NCI-H1105 (cell line): ENCODE results near the gene C2orf69.
A peak's percentile ranks its signal among the peaks of the same experiment; 100 is the strongest.

Experiments used
- DNase-seq: peaks from one replicate; lab custom pipeline; 2025; lab: John Stamatoyannopoulos, UW

Gene C2orf69

GRCh38 chr2:199914372-199914958 lies 3.4 kb downstream of the C2orf69 start:
- DNase-seq, result no peak

- no peak for DNase-seq
These were observed 5.9 kb downstream of the C2orf69 start for GRCh38 chr2:199916980-199917379.

GRCh38 chr2:199922856-199923255 lies 11.8 kb downstream of the C2orf69 start:
- no peak for DNase-seq

- DNase-seq, result no peak
These were observed 12.8 kb downstream of the C2orf69 start for GRCh38 chr2:199923924-199924323.

- DNase-seq, result no peak
These were observed 15.7 kb downstream of the C2orf69 start for GRCh38 chr2:199926806-199927205.

GRCh38 chr2:199928226-199928625 lies 17.1 kb downstream of the C2orf69 start:
- DNase-seq, result no peak

- DNase-seq, result no peak
These were observed 17.5 kb downstream of the C2orf69 start for GRCh38 chr2:199928626-199929025.

- no peak for DNase-seq
These were observed 18.2 kb downstream of the C2orf69 start for GRCh38 chr2:199929262-199929661.

GRCh38 chr2:199932312-199932855 lies 21.3 kb downstream of the C2orf69 start:
- no peak for DNase-seq

GRCh38 chr2:199933466-199933865 lies 22.4 kb downstream of the C2orf69 start:
- DNase-seq, result no peak

- no peak for DNase-seq
These were observed 25.5 kb downstream of the C2orf69 start for GRCh38 chr2:199936554-199936953.

GRCh38 chr2:199940373-199940772 lies 29.3 kb downstream of the C2orf69 start:
- DNase-seq, result peak; percentile 12

GRCh38 chr2:199943373-199943772 lies 32.3 kb downstream of the C2orf69 start:
- DNase-seq, result no peak

GRCh38 chr2:199946196-199946595 lies 35.1 kb downstream of the C2orf69 start:
- no peak for DNase-seq

- no peak for DNase-seq
These were observed 35.7 kb downstream of the C2orf69 start for GRCh38 chr2:199946836-199947235.

- no peak for DNase-seq
These were observed 39.3 kb downstream of the C2orf69 start for GRCh38 chr2:199950396-199950795.

- no peak for DNase-seq
These were observed 39.9 kb downstream of the C2orf69 start for GRCh38 chr2:199951023-199951422.

- DNase-seq, result no peak
These were observed 43.9 kb downstream of the C2orf69 start for GRCh38 chr2:199955007-199955338.

- DNase-seq, result peak; percentile 76
These were observed 44.4 kb downstream of the C2orf69 start, which contains the start of the genes MAIP1 and TYW5 for GRCh38 chr2:199955339-199956061. Gene MAIP1 (plus strand): TSS chr2:199955582. CDS start chr2:199955799, 217 bp downstream. Gene TYW5 (minus strand): TSS chr2:199955491. CDS start chr2:199955470, 21 bp downstream.

GRCh38 chr2:199956062-199956380 lies 44.9 kb downstream of the C2orf69 start:
- no peak for DNase-seq

- DNase-seq, result no peak
These were observed 46.9 kb downstream of the C2orf69 start for GRCh38 chr2:199958014-199958413.

GRCh38 chr2:199962203-199962602 lies 51.1 kb downstream of the C2orf69 start:
- no peak for DNase-seq

- DNase-seq, result no peak
These were observed 55.3 kb downstream of the C2orf69 start for GRCh38 chr2:199966405-199966804.

GRCh38 chr2:199966976-199967375 lies 55.9 kb downstream of the C2orf69 start:
- no peak for DNase-seq
